Stimulated activated naive CD8-positive, alpha-beta T cell treated with anti-CD3 and anti-CD28 coated beads, Interleukin-15, Interleukin-2, amounts not matched to agents 100 ng/mL and 50 ng/mL, for 24 hours (primary cell): ENCODE data around the gene TMEM208.

Experiments used
- H3K27ac Mint-ChIP-seq: one replicate; pipeline ENCODE4 v1.8.0; 2021; ENCODE audit warnings: mild to moderate bottlenecking, mixed read lengths
- H3K27me3 Mint-ChIP-seq: one replicate; pipeline ENCODE4 v1.8.0; 2021; ENCODE audit warnings: mixed read lengths
- H3K36me3 Mint-ChIP-seq: one replicate; pipeline ENCODE4 v1.8.0; 2021; ENCODE audit warnings: low read depth, mixed read lengths
- H3K4me1 Mint-ChIP-seq: one replicate; pipeline ENCODE4 v1.8.0; 2021; ENCODE audit warnings: low read depth, mixed read lengths
- H3K4me3 Mint-ChIP-seq: one replicate; pipeline ENCODE4 v1.8.0; 2021; ENCODE audit warnings: mild to moderate bottlenecking, mixed read lengths
- H3K9me3 Mint-ChIP-seq: one replicate; pipeline ENCODE4 v1.8.0; 2021; ENCODE audit warnings: mixed read lengths

The TMEM208 gene

DNA sequence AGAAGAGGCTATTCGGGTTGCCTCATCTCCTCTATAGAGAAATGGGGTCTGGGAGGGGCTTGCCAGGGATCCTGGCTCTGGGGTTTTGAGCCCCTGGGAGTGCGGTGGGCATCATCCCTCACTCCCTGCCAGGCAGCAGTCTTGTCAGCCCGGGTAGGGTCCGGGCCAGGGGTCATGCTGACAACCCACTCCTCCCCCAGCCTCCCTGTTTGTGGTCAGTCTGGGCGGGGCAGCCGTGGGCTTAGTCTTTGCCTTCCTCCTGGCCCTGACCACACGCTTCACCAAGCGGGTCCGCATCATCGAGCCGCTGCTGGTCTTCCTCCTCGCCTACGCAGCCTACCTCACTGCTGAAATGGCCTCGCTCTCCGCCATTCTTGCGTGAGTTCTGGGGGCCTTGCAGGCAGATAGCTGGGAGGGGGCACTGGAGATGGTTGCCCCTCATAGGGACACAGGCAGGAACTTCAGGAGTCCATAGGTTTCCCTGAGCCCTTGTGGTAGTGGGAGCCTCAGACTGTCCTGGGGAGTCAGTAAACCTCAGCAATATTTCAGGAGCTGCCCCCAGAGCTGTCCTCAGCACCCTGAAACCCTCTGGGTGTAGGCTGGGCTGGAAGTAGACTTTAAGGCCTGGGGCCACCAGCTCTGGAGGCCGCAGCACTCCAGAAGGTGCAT is 28.8 kb downstream of the TMEM208 start:
- Mint-ChIP-seq H3K27ac (no peak overlapping the region), H3K36me3 (no peaks in the 10 kb centered on the region), H3K4me1 (no peaks in the 10 kb centered on the region), H3K27me3 (peaks cover 7% of the 10 kb centered on the region), H3K9me3 (no peaks in the 10 kb centered on the region), H3K4me3 (no peak overlapping the region)

DNA sequence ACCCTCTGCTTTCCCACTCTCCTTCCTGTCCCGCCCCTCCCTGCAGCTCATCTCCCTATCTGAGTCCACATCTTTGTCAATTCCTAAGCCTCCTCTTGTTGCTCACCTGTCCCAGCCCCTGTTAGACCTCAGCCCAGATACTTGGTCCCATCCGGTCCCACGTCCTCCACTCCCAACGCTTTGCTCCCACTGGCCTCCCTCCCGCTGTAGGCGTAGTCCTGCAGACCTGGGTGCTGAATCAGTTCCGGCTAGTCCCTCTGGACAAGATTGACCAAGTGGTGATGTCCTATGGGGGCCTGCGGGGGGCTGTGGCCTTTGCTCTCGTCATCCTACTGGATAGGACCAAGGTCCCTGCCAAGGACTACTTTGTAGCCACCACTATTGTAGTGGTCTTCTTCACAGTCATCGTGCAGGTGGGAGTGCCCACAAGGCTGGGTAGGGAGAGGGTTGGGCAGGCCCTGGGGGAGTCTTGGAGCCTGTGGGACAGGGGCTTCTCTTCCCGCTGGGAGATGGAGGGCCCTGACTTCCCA is 29.8 kb downstream of the TMEM208 start:
- peaks cover 4% of the 10 kb centered on the region for H3K27me3 Mint-ChIP-seq
- H3K4me1 Mint-ChIP-seq, result no peaks in the 10 kb centered on the region
- H3K36me3 Mint-ChIP-seq, result no peaks in the 10 kb centered on the region
- no peak overlapping the region for H3K4me3 Mint-ChIP-seq
- H3K9me3 Mint-ChIP-seq, result no peaks in the 10 kb centered on the region
- H3K27ac Mint-ChIP-seq, result no peak overlapping the region

DNA sequence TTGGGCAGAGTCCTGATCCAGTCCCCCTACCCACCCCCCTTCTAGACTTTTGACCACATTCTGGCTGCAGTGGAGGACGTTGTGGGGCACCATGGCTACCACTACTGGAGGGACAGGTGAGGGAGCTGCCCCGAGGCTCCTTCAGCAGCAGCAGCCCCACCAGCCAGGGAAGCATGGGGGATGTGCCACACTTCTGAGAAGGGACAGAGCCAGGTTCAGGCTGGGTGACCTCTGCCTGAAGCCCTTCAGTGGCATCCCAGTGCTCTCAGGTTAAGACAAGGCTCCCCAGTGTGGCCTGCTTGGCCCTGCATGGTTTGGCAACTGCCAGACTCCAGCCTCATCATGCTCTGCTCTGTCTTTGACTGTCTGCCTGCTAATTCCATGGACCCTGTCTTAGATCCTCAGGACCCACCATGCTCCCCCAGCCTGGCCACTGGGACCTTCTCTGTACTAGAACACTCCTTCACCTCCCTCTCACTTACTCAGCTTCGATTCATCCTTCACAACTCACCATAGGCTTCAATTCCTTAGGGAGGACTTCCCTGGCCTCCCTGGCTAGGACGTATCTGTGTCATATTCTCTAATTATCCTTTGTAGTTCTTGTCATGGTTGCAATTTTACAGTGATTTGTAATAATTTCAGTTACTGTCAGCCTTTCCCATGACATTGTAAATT is 30.7 kb downstream of the TMEM208 start:
- Mint-ChIP-seq H3K27me3 (peaks cover 3% of the 10 kb centered on the region), H3K36me3 (no peaks in the 10 kb centered on the region), H3K27ac (no peak overlapping the region), H3K4me3 (no peak overlapping the region), H3K9me3 (no peaks in the 10 kb centered on the region), H3K4me1 (no peaks in the 10 kb centered on the region)

DNA sequence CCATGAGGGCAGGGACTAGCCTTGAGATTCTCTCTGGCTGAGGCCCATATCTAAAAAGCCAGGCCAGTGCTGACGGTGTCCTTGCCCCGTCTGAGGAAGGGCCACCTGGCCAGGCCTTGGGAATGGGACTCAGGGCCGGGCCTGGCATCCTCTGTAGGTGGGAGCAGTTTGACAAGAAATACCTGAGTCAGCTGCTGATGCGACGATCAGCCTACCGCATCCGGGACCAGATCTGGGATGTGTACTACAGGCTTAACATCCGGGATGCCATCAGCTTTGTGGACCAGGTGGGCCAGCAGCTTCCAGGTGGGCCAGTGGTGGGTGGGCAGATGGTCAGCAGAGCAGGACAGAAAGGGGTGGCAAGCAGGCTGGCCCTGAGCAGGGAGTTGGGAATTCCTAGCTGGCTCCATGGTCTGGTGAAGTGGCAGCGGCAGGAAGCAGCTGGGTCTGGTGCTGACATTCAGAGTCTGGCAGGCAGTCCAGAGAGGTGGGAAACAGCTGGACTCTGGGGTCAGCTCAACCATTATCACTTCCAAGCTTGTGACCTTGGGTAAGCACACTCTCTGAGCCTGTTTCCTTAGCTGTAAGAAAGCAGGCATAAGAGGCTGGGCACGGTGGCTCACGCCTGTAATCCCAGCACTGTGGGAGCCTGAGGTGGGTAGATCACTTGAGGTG is 31.4 kb downstream of the TMEM208 start:
- no peak overlapping the region for H3K27ac Mint-ChIP-seq
- no peaks in the 10 kb centered on the region for H3K4me1 Mint-ChIP-seq
- H3K36me3 Mint-ChIP-seq, result no peaks in the 10 kb centered on the region
- no peak overlapping the region for H3K4me3 Mint-ChIP-seq
- H3K9me3 Mint-ChIP-seq, result no peaks in the 10 kb centered on the region
- H3K27me3 Mint-ChIP-seq, result peaks cover 7% of the 10 kb centered on the region

DNA sequence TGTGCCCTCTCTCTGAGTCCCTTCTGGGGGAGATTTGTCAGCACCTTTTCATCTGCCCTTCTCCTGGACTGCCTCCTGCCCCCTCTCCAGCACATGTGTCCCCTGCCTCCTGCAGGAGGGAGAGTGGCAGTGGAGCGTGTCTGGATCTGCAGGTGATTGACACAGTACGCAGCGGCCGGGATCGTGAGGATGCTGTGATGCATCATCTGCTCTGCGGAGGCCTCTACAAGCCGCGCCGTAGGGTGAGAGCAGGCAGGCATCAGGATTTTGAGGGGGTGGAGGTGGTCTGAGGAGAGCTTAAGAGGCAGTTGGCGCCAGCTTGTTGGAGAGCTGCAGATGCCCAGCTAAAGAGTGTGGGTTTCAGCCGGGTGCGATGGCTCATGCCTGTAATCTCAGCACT is 32.8 kb downstream of the TMEM208 start:
- H3K36me3 Mint-ChIP-seq, result no peaks in the 10 kb centered on the region

DNA sequence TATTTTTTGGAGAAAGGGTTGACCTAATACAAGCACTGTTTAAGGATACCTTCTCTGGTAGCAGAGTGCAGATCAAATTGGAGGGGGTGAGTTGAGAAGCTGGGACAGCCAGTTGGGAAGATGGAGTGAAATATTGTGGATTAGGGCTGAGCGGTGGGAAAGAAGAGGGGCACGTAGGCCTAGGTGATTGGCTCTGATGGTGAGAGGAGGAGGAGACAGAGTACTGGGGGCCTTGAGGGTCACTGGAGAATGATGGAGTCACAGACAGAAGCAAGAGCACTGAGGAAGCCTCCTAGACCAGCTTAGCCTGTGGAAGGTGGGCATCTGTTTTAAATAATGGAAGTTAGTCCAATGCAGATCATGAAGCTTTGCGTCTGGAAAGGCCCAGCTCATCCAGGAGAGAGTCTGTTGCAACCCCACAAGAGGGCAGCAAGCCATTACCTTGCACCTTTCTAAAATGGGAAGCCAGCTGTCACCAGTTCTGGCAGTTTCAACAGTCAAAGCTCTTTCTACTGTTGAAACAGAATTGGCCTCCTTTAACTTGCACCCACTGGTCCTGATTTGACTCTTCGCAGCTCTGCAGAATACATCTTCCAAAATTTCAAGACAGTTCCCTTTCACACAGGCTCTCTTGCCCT is 33.6 kb downstream of the TMEM208 start:
- peaks cover 8% of the 10 kb centered on the region for H3K27me3 Mint-ChIP-seq

More for the DNA sequence above, 32.8 kb downstream of the TMEM208 start:
- H3K27me3 Mint-ChIP-seq, result peaks cover 8% of the 10 kb centered on the region
- H3K4me1 Mint-ChIP-seq, result no peaks in the 10 kb centered on the region
- no peaks in the 10 kb centered on the region for H3K9me3 Mint-ChIP-seq
- no peak overlapping the region for H3K27ac Mint-ChIP-seq
- H3K4me3 Mint-ChIP-seq, result no peak overlapping the region

DNA sequence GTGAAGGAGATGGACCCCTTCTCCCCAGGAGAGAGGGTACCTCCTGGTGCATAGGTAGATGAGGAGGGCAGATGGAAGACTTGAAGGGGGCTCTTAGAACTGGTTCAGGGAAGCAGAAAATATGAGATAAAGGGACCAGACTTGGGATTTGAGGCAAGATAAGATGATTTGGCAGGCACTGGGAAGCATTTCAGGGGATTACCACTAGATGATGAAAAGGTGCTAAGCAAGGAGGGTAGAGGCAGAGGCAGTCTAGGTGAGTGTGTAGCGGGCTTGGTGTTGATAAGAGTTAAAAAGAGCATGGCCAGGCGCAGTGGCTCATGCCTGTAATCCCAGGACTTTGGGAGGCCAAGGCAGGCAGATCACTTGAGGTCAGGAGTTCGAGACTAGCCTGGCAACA is 36.3 kb downstream of the TMEM208 start:
- Mint-ChIP-seq H3K27ac (no peak overlapping the region), H3K4me1 (no peaks in the 10 kb centered on the region), H3K36me3 (no peaks in the 10 kb centered on the region), H3K9me3 (no peaks in the 10 kb centered on the region), H3K4me3 (no peak overlapping the region), H3K27me3 (peaks cover 8% of the 10 kb centered on the region)

More for the DNA sequence above, 33.6 kb downstream of the TMEM208 start:
- H3K4me3 Mint-ChIP-seq, result no peak overlapping the region
- H3K4me1 Mint-ChIP-seq, result no peaks in the 10 kb centered on the region
- no peaks in the 10 kb centered on the region for H3K36me3 Mint-ChIP-seq
- H3K9me3 Mint-ChIP-seq, result no peaks in the 10 kb centered on the region
- no peak overlapping the region for H3K27ac Mint-ChIP-seq

DNA sequence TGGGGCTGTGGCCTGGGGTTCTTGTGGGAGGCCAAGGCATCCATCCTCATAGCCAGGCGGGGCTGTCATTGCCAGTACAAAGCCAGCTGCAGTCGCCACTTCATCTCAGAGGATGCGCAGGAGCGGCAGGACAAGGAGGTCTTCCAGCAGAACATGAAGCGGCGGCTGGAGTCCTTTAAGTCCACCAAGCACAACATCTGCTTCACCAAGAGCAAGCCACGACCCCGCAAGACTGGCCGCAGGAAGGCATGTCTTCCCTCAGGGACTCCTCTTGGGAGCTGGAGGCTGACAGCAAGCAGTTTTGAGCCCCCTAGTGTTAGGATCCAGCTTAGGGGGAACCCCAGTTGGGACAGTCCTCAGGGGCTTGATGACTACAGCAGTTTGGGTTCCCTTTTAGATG is 37.3 kb downstream of the TMEM208 start:
- no peaks in the 10 kb centered on the region for H3K36me3 Mint-ChIP-seq
- H3K9me3 Mint-ChIP-seq, result no peaks in the 10 kb centered on the region
- no peak overlapping the region for H3K27ac Mint-ChIP-seq
- peaks cover 8% of the 10 kb centered on the region for H3K27me3 Mint-ChIP-seq
- H3K4me1 Mint-ChIP-seq, result no peaks in the 10 kb centered on the region
- H3K4me3 Mint-ChIP-seq, result no peak overlapping the region

DNA sequence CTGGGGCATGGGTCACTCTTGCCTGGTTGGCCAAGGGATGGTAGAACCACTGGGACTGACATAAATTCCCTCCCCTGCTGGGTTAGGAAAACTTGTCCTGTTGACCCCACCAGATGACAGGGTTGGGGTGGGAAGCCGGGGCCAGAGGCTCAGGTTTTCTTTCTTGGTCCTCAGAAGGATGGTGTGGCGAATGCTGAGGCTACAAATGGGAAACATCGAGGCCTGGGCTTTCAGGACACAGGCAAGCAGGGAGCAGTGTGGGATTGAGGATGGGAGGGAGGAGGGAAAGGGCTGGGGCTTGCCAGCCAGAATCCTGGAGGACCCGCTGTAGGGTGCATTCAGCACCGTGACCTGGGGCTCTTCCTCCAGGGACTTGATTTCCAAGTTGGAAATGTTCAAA is 37.9 kb downstream of the TMEM208 start:
- Mint-ChIP-seq H3K27me3 (peaks cover 4% of the 10 kb centered on the region), H3K4me3 (no peak overlapping the region), H3K36me3 (no peaks in the 10 kb centered on the region), H3K4me1 (no peaks in the 10 kb centered on the region), H3K9me3 (no peaks in the 10 kb centered on the region), H3K27ac (no peak overlapping the region)

DNA sequence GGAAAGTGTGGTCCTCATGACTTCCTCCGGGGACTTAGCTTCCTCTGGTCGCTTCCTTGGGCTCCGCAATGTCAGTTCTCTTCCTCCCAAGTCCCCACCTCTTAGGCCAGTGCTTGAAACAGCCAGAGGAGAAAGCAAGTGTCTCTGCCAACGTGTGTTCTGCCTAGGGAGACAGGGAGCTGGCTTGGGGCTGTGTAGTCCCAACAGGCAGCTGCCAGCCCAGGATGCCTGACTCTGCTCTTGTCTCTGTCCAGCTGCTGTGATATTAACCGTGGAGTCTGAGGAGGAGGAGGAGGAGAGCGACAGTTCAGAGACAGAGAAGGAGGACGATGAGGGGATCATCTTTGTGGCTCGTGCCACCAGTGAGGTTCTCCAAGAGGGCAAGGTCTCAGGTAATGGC is 38.9 kb downstream of the TMEM208 start:
- Mint-ChIP-seq H3K27ac (no peak overlapping the region), H3K9me3 (no peaks in the 10 kb centered on the region), H3K4me1 (no peaks in the 10 kb centered on the region), H3K4me3 (no peak overlapping the region), H3K36me3 (no peaks in the 10 kb centered on the region), H3K27me3 (peaks cover 4% of the 10 kb centered on the region)

DNA sequence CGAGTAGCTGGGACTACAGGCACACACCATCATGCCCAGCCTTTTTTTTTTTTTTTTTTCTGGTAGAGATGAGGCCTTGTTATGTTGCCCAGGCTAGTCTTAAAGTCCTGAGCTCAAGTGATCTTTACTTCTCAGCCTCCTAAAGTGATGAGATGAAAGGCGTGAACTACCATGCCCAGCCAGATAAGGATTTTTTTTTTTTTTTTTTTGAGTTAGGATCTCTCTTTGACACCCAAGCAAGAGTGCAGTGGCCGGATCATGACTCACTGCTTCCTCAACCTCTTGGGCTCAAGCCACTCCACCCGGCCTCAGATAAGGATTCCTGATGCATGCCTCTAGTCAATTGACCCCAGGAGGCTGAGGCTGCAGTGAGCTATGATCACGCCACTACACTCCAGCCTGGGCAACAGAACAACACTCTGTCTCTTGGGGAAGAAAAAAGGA is 41.2 kb downstream of the TMEM208 start:
- Mint-ChIP-seq H3K36me3 (peaks cover 4% of the 10 kb centered on the region), H3K4me1 (no peaks in the 10 kb centered on the region), H3K27ac (no peak overlapping the region), H3K4me3 (no peak overlapping the region), H3K27me3 (peaks cover 2% of the 10 kb centered on the region), H3K9me3 (no peaks in the 10 kb centered on the region)

DNA sequence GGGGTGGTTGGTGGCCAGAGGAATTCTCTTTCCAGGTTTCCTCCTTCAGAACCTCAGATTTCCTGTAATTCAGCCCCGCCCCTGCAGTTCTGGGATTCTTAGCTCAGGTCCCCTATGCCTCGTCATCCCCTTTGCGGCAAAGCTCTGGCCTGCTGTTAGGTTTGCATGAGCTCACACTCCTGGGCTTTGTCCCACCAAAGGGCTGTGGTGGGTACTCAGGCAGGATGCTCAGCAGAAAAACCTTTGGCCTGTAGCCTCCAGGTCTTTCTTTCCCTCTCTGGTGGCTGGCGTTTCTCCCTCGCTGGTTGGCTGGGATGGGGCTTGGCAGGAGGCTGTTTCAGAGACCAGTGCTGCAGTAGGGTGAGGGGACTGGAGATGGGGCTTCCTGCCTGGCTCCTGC is 42.8 kb downstream of the TMEM208 start:
- Mint-ChIP-seq H3K27ac (no peak overlapping the region), H3K9me3 (no peaks in the 10 kb centered on the region), H3K4me3 (no peak overlapping the region), H3K4me1 (no peaks in the 10 kb centered on the region), H3K27me3 (no peaks in the 10 kb centered on the region), H3K36me3 (peaks cover 4% of the 10 kb centered on the region)

DNA sequence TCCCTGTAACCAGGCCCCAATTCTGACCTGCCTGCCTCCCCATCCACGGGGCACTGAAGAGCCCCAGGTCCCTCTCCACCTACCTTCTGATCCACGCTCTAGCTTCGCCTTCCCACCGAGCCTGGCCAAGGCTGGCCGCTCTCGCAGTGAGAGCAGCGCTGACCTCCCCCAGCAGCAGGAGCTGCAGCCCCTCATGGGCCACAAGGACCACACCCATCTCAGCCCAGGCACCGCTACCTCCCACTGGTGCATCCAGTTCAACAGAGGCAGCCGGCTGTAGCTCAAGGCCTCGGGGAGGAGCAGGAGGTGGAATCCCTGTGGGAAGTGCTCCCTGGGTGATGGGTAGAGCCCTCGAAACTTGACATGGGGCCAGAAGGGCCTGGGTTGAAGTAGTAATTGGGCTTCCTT is 44.0 kb downstream of the TMEM208 start:
- peaks cover 7% of the 10 kb centered on the region for H3K36me3 Mint-ChIP-seq
- H3K27me3 Mint-ChIP-seq, result no peaks in the 10 kb centered on the region
- no peak overlapping the region for H3K4me3 Mint-ChIP-seq
- H3K4me1 Mint-ChIP-seq, result no peaks in the 10 kb centered on the region
- H3K27ac Mint-ChIP-seq, result no peak overlapping the region
- no peaks in the 10 kb centered on the region for H3K9me3 Mint-ChIP-seq

DNA sequence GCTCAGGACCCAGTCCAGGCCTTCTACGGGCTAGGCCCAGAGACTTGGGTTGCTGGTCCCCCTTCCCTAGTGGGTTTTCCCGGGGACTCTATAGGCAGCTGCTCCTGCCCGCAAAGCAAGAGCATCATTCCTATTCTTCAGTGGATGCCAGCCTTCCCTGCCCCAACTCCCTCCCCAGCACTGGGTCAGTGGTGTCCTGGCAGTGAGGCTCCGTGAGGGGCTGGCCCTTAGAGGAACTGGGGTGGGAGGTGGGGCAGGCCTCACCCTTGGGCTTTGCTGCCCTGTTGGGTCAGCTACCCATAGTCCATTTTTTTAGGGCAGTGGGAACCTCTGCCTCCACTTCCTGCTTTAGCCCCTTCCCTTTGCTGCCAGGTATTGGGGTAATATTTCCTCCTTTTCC is 44.5 kb downstream of the TMEM208 start:
- Mint-ChIP-seq H3K4me3 (no peak overlapping the region), H3K9me3 (no peaks in the 10 kb centered on the region), H3K27ac (no peak overlapping the region), H3K4me1 (peaks cover 2% of the 10 kb centered on the region), H3K36me3 (peaks cover 11% of the 10 kb centered on the region), H3K27me3 (no peaks in the 10 kb centered on the region)

DNA sequence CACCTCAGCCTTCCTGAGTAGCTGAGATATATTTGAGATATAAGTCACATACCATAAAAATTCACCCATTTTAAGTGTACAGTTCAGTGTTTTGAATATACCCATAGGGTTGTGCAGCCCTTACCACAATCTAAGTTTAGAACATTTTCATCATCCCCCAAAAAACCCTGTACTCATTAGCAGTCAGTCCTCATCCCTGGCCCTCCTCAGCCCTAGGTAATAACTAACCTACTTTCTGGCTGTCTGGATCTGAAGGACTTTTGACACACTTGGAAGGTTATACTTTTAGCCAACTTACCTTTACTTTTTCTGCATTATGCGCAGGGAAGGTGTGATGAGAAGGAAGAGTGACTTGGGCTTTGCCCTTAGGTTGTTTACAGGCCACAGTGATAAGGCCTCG is 48.4 kb downstream of the TMEM208 start:
- no peaks in the 10 kb centered on the region for H3K9me3 Mint-ChIP-seq
- peaks cover 25% of the 10 kb centered on the region for H3K4me1 Mint-ChIP-seq
- no peaks in the 10 kb centered on the region for H3K27me3 Mint-ChIP-seq
- H3K4me3 Mint-ChIP-seq, result no peak overlapping the region
- no peak overlapping the region for H3K27ac Mint-ChIP-seq
- peaks cover 24% of the 10 kb centered on the region for H3K36me3 Mint-ChIP-seq
